ENCODE measurements around the gene STRADB.
"Not testable (repeated sequence)": the region's sequence is repeated elsewhere in the genome, so short reads cannot be mapped to it uniquely, and the experiment has no call there.

Gene STRADB

DNA sequence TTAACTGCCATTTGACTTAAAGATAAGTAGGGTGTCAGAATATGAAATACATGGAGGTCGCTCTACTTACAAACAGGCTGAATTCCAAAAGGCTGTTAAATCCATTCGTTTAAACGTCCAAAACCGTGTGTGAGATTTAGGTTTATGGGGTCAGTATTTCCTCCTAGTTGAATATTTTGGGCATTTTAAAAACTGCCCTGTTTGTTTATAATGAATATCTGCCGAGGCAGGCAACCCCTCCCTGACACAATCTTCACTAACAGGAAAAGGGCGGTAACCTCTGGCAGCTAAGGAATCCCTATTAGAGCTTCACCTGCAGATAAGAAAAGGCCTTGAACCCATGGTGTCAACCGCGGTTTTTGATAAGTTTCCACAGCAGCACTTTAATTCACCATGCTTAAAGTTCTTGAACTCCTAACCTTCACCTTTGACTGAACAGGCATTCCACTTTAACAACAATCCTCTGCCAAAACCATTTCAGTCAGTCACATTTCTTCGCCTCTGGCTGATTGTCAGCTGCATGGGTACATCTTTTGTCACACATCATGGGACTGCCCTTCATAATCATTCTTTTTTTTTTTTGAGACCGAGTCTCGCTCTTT is 18.0 kb upstream of the STRADB start:
- Histone ChIP-seq H3K27me3 (ENCODE audit: insufficient read depth, low read depth, severe bottlenecking) (no peaks in the 10 kb centered on the region), H3K9me3 (ENCODE audit: severe bottlenecking) (peaks cover 4% of the 10 kb centered on the region), H3K27ac (no peak overlapping the region), H3K4me3 (ENCODE audit: low read depth, low read length) (no peak overlapping the region), H3K36me3 (peaks cover 18% of the 10 kb centered on the region)
- no peak for TF ChIP-seq CTCF (IDR thresholded peaks at IDR 0.05; ENCODE audit: low read depth, low read length)
- no peak for DNase-seq

- Histone ChIP-seq H3K27me3 (ENCODE audit: insufficient read depth, low read depth, severe bottlenecking) (no peaks in the 10 kb centered on the region), H3K36me3 (peaks cover 13% of the 10 kb centered on the region), H3K9me3 (ENCODE audit: severe bottlenecking) (no peaks in the 10 kb centered on the region), H3K4me3 (ENCODE audit: low read depth, low read length) (no peak overlapping the region), H3K27ac (no peak overlapping the region)
- no peak for TF ChIP-seq CTCF (IDR thresholded peaks at IDR 0.05; ENCODE audit: low read depth, low read length)
- no peak for DNase-seq
Observed at GRCh38 chr2:201436141-201436540, 15.4 kb upstream of the STRADB start.

DNA sequence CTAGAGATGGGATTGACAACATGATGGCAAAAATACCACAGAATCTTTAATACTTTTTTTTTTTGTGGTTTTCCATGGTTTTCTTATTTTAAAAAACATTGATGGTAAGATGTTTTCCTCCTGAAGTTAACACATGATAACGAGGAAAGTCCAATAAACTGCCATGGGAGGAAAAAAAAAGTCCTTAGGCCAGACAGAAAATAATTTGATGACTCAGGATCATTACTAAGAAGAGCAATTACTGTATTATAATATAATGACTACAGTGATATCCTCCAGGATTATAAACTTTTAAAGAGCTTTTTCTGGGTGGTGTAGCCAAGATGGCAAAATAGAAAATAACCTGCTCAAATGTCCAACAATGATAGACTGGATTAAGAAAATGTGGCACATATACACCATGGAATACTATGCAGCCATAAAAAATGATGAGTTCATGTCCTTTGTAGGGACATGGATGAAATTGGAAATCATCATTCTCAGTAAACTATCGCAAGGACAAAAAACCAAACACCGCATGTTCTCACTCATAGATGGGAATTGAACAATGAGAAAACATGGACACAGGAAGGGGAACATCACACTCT is 12.1 kb upstream of the STRADB start:
- H3K4me3 ChIP-seq (ENCODE audit: low read depth, low read length); H3K36me3 ChIP-seq; H3K9me3 ChIP-seq (ENCODE audit: severe bottlenecking); DNase-seq; H3K27ac ChIP-seq; H3K27me3 ChIP-seq (ENCODE audit: insufficient read depth, low read depth, severe bottlenecking): not testable (repeated sequence)

DNA sequence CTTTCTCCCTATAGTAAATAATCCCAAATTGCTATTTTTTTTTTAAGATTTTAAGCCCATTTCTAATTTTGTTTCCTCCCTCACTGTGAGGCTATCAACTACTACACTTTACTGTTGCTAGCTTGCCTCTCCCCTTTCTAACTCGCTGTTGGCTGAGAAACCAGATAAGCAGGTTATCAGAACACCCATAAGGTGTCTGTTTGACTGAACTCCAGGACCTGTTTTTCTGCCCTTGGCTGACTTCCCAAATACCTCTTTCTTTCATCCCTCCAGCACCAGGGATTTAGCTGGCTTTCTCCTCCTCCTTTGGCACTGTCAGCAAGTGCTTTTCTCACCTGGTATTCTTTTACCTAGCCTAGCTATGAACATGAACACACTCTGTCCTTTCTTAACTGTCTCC is 11.4 kb upstream of the STRADB start:
- no peak for DNase-seq
- Histone ChIP-seq H3K27ac (no peak overlapping the region), H3K36me3 (peaks cover 7% of the 10 kb centered on the region), H3K9me3 (ENCODE audit: severe bottlenecking) (no peaks in the 10 kb centered on the region), H3K4me3 (ENCODE audit: low read depth, low read length) (no peak overlapping the region), H3K27me3 (ENCODE audit: insufficient read depth, low read depth, severe bottlenecking) (no peaks in the 10 kb centered on the region)
- TF ChIP-seq CTCF (IDR thresholded peaks at IDR 0.05; ENCODE audit: low read depth, low read length) = no peak

GRCh38 chr2:201441409-201441808 is 10.1 kb upstream of the STRADB start:
- no peak for TF ChIP-seq CTCF (IDR thresholded peaks at IDR 0.05; ENCODE audit: low read depth, low read length)

DNA sequence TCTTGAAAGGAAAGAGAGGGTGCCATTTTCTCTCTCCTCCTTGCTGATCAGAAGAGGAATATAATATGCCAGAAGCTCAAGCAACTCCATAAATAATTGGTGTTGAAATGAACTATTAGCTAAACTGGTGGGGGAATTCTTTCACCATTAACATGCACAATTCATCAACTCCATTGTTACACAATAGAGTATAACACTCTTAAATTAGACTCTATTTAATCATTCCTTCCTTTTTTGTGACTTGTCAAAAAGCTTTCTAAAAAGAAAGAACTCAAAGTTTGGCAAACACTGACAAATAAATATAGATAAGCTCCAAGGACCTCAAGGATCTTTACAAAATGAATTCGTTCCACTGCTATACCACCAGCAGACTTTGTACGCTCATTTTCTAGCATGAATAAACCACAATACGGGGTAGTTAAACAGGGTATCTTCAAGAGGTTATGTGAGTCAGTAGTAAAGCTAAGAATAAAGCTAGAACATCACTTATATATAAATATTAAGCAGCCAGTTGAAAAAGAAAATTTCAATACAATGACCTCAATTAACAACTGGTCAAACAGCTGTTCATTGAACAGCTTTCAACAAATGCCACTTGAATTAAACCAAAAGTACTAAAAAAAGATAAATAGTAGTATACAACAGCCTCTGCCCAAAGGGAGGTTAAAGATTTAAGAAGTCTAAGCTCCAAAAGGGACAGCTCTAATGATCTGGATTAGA is 6.6 kb upstream of the STRADB start:
- H3K9me3 ChIP-seq (ENCODE audit: severe bottlenecking) = no peaks in the 10 kb centered on the region
- DNase-seq = no peak
- H3K36me3 ChIP-seq = peaks cover 6% of the 10 kb centered on the region
- H3K4me3 ChIP-seq (ENCODE audit: low read depth, low read length) = no peak overlapping the region
- H3K27ac ChIP-seq = no peak overlapping the region
- no peaks in the 10 kb centered on the region for H3K27me3 ChIP-seq (ENCODE audit: insufficient read depth, low read depth, severe bottlenecking)
- TF ChIP-seq CTCF (IDR thresholded peaks at IDR 0.05; ENCODE audit: low read depth, low read length) = no peak

More at GRCh38 chr2:201441409-201441808, 10.1 kb upstream of the STRADB start:
- Histone ChIP-seq H3K36me3 (peaks cover 7% of the 10 kb centered on the region), H3K9me3 (ENCODE audit: severe bottlenecking) (no peaks in the 10 kb centered on the region), H3K27ac (no peak overlapping the region), H3K27me3 (ENCODE audit: insufficient read depth, low read depth, severe bottlenecking) (no peaks in the 10 kb centered on the region), H3K4me3 (ENCODE audit: low read depth, low read length) (no peak overlapping the region)
- no peak for DNase-seq

Measured in WERI-Rb-1 (cell line).